ENCODE results near the gene AIFM3.

Gene AIFM3

GRCh38 chr22:20978419-20978818 lies 11.4 kb downstream of the AIFM3 start:
- H3K27me3 ChIP-seq (ENCODE audit: control insufficient read depth, insufficient read depth, low read length) = peaks cover 34% of the 10 kb centered on the region
- no peaks in the 10 kb centered on the region for H3K36me3 ChIP-seq (ENCODE audit: control insufficient read depth, insufficient read depth, low read length)
- H3K4me3 ChIP-seq (ENCODE audit: low read depth, low read length) = no peak overlapping the region
- peaks cover 6% of the 10 kb centered on the region for H3K9me3 ChIP-seq (ENCODE audit: control insufficient read depth, insufficient read depth, low read length)
- H3K27ac ChIP-seq (ENCODE audit: low read depth, low read length) = no peak overlapping the region
- no peak overlapping the region for H3K9ac ChIP-seq (ENCODE audit: low read depth, low read length)
- peaks cover 12% of the 10 kb centered on the region; the same call in 1 of the 2 replicates for H3K4me1 ChIP-seq (ENCODE audit: control insufficient read depth, insufficient read depth, low read length)

- Histone ChIP-seq H3K9me3 (ENCODE audit: control insufficient read depth, insufficient read depth, low read length) (peaks cover 6% of the 10 kb centered on the region), H3K4me3 (ENCODE audit: low read depth, low read length) (peak overlapping the region; percentile 49; the same call in 1 of the 2 replicates), H3K36me3 (ENCODE audit: control insufficient read depth, insufficient read depth, low read length) (peaks cover 4% of the 10 kb centered on the region; the same call in 1 of the 2 replicates), H3K27ac (ENCODE audit: low read depth, low read length) (peak overlapping the region; percentile 59), H3K27me3 (ENCODE audit: control insufficient read depth, insufficient read depth, low read length) (peaks cover 33% of the 10 kb centered on the region), H3K9ac (ENCODE audit: low read depth, low read length) (peak overlapping the region; percentile 52; the same call in 1 of the 2 replicates), H3K4me1 (ENCODE audit: control insufficient read depth, insufficient read depth, low read length) (peaks cover 12% of the 10 kb centered on the region; the same call in 1 of the 2 replicates)
Measured at GRCh38 chr22:20979243-20979809, 12.3 kb downstream of the AIFM3 start.

- H3K27ac ChIP-seq (ENCODE audit: low read depth, low read length) = peak overlapping the region; percentile 59
- peaks cover 4% of the 10 kb centered on the region; the same call in 1 of the 2 replicates for H3K36me3 ChIP-seq (ENCODE audit: control insufficient read depth, insufficient read depth, low read length)
- H3K4me3 ChIP-seq (ENCODE audit: low read depth, low read length) = peak overlapping the region; percentile 49; the same call in 1 of the 2 replicates
- H3K9ac ChIP-seq (ENCODE audit: low read depth, low read length) = peak overlapping the region; percentile 52; the same call in 1 of the 2 replicates
- peaks cover 28% of the 10 kb centered on the region for H3K27me3 ChIP-seq (ENCODE audit: control insufficient read depth, insufficient read depth, low read length)
- peaks cover 6% of the 10 kb centered on the region for H3K9me3 ChIP-seq (ENCODE audit: control insufficient read depth, insufficient read depth, low read length)
- H3K4me1 ChIP-seq (ENCODE audit: control insufficient read depth, insufficient read depth, low read length) = peaks cover 12% of the 10 kb centered on the region; the same call in 1 of the 2 replicates
Measured at GRCh38 chr22:20979940-20980453, 12.9 kb downstream of the AIFM3 start.

- H3K27me3 ChIP-seq (ENCODE audit: control insufficient read depth, insufficient read depth, low read length) = peaks cover 28% of the 10 kb centered on the region
- H3K9me3 ChIP-seq (ENCODE audit: control insufficient read depth, insufficient read depth, low read length) = peaks cover 6% of the 10 kb centered on the region
- H3K27ac ChIP-seq (ENCODE audit: low read depth, low read length) = no peak overlapping the region
- no peak overlapping the region for H3K9ac ChIP-seq (ENCODE audit: low read depth, low read length)
- H3K4me1 ChIP-seq (ENCODE audit: control insufficient read depth, insufficient read depth, low read length) = peaks cover 12% of the 10 kb centered on the region; the same call in 1 of the 2 replicates
- peaks cover 4% of the 10 kb centered on the region; the same call in 1 of the 2 replicates for H3K36me3 ChIP-seq (ENCODE audit: control insufficient read depth, insufficient read depth, low read length)
- H3K4me3 ChIP-seq (ENCODE audit: low read depth, low read length) = no peak overlapping the region
Measured at GRCh38 chr22:20980523-20980922, 13.5 kb downstream of the AIFM3 start.

GRCh38 chr22:20980938-20981722 lies 14.1 kb downstream of the AIFM3 start:
- Histone ChIP-seq H3K9me3 (ENCODE audit: control insufficient read depth, insufficient read depth, low read length) (peaks cover 6% of the 10 kb centered on the region), H3K27me3 (ENCODE audit: control insufficient read depth, insufficient read depth, low read length) (peaks cover 28% of the 10 kb centered on the region), H3K4me1 (ENCODE audit: control insufficient read depth, insufficient read depth, low read length) (peaks cover 12% of the 10 kb centered on the region; the same call in 1 of the 2 replicates), H3K4me3 (ENCODE audit: low read depth, low read length) (peak overlapping the region; percentile 84), H3K36me3 (ENCODE audit: control insufficient read depth, insufficient read depth, low read length) (peaks cover 9% of the 10 kb centered on the region), H3K9ac (ENCODE audit: low read depth, low read length) (no peak overlapping the region), H3K27ac (ENCODE audit: low read depth, low read length) (peak overlapping the region; percentile 36)

GRCh38 chr22:20981787-20982562 lies 14.9 kb downstream of the AIFM3 start, which contains the start of gene LZTR1:
TSS of gene LZTR1 (plus strand) at chr22:20982297. CDS start at chr22:20982372, 75 bp downstream.
- H3K4me1 ChIP-seq (ENCODE audit: control insufficient read depth, insufficient read depth, low read length) = peaks cover 12% of the 10 kb centered on the region; the same call in 1 of the 2 replicates
- H3K9me3 ChIP-seq (ENCODE audit: control insufficient read depth, insufficient read depth, low read length) = peaks cover 6% of the 10 kb centered on the region
- peak within 1 kb of the TSS; percentile 84 for H3K4me3 ChIP-seq (ENCODE audit: low read depth, low read length)
- H3K36me3 ChIP-seq (ENCODE audit: control insufficient read depth, insufficient read depth, low read length) = peaks cover 12% of the 10 kb centered on the region
- peak within 1 kb of the TSS; percentile 74 for H3K27ac ChIP-seq (ENCODE audit: low read depth, low read length)
- H3K27me3 ChIP-seq (ENCODE audit: control insufficient read depth, insufficient read depth, low read length) = peaks cover 25% of the 10 kb centered on the region
- H3K9ac ChIP-seq (ENCODE audit: low read depth, low read length) = peak within 1 kb of the TSS; percentile 94

GRCh38 chr22:20982563-20982882 lies 15.5 kb downstream of the AIFM3 start:
- Histone ChIP-seq H3K9ac (ENCODE audit: low read depth, low read length) (peak overlapping the region; percentile 94), H3K27me3 (ENCODE audit: control insufficient read depth, insufficient read depth, low read length) (peaks cover 24% of the 10 kb centered on the region), H3K9me3 (ENCODE audit: control insufficient read depth, insufficient read depth, low read length) (peaks cover 6% of the 10 kb centered on the region), H3K4me3 (ENCODE audit: low read depth, low read length) (peak overlapping the region; percentile 84), H3K27ac (ENCODE audit: low read depth, low read length) (no peak overlapping the region), H3K36me3 (ENCODE audit: control insufficient read depth, insufficient read depth, low read length) (peaks cover 16% of the 10 kb centered on the region), H3K4me1 (ENCODE audit: control insufficient read depth, insufficient read depth, low read length) (peaks cover 12% of the 10 kb centered on the region; the same call in 1 of the 2 replicates)

GRCh38 chr22:20983081-20983771 lies 16.2 kb downstream of the AIFM3 start:
- no peak overlapping the region for H3K27ac ChIP-seq (ENCODE audit: low read depth, low read length)
- H3K4me1 ChIP-seq (ENCODE audit: control insufficient read depth, insufficient read depth, low read length) = peaks cover 12% of the 10 kb centered on the region; the same call in 1 of the 2 replicates
- peak overlapping the region; percentile 84 for H3K4me3 ChIP-seq (ENCODE audit: low read depth, low read length)
- H3K9ac ChIP-seq (ENCODE audit: low read depth, low read length) = no peak overlapping the region
- peaks cover 23% of the 10 kb centered on the region for H3K36me3 ChIP-seq (ENCODE audit: control insufficient read depth, insufficient read depth, low read length)
- H3K27me3 ChIP-seq (ENCODE audit: control insufficient read depth, insufficient read depth, low read length) = peaks cover 24% of the 10 kb centered on the region
- H3K9me3 ChIP-seq (ENCODE audit: control insufficient read depth, insufficient read depth, low read length) = peaks cover 6% of the 10 kb centered on the region

- Histone ChIP-seq H3K27me3 (ENCODE audit: control insufficient read depth, insufficient read depth, low read length) (peaks cover 7% of the 10 kb centered on the region), H3K36me3 (ENCODE audit: control insufficient read depth, insufficient read depth, low read length) (peaks cover 30% of the 10 kb centered on the region), H3K9me3 (ENCODE audit: control insufficient read depth, insufficient read depth, low read length) (no peaks in the 10 kb centered on the region), H3K4me3 (ENCODE audit: low read depth, low read length) (no peak overlapping the region), H3K27ac (ENCODE audit: low read depth, low read length) (no peak overlapping the region), H3K9ac (ENCODE audit: low read depth, low read length) (no peak overlapping the region), H3K4me1 (ENCODE audit: control insufficient read depth, insufficient read depth, low read length) (peaks cover 5% of the 10 kb centered on the region; the same call in 1 of the 2 replicates)
Measured at GRCh38 chr22:20985720-20986119, 18.7 kb downstream of the AIFM3 start.

GRCh38 chr22:20986365-20986764 lies 19.3 kb downstream of the AIFM3 start:
- Histone ChIP-seq H3K4me3 (ENCODE audit: low read depth, low read length) (no peak overlapping the region), H3K27ac (ENCODE audit: low read depth, low read length) (no peak overlapping the region), H3K36me3 (ENCODE audit: control insufficient read depth, insufficient read depth, low read length) (peaks cover 33% of the 10 kb centered on the region), H3K9me3 (ENCODE audit: control insufficient read depth, insufficient read depth, low read length) (no peaks in the 10 kb centered on the region), H3K4me1 (ENCODE audit: control insufficient read depth, insufficient read depth, low read length) (peaks cover 3% of the 10 kb centered on the region; the same call in 1 of the 2 replicates), H3K9ac (ENCODE audit: low read depth, low read length) (no peak overlapping the region), H3K27me3 (ENCODE audit: control insufficient read depth, insufficient read depth, low read length) (peaks cover 5% of the 10 kb centered on the region)

Data from HUES48 (cell line).